PFSK-1 (cell line): ENCODE data around the gene ISG20L2.

ENCODE experiments used
- FOXP2 ChIP-seq: optimal IDR thresholded peaks from 2 replicates; pipeline ENCODE3; 2011; ENCODE audit warnings: borderline replicate concordance, control low read depth, inconsistent platforms; ENCODE audit not compliant: insufficient read depth; ENCODE audit errors: extremely low read length, extremely low read depth
- POLR2AphosphoS5 ChIP-seq: IDR thresholded peaks from 2 replicates; pipeline ENCODE4 v1.6.1; 2012; ENCODE audit warnings: low read depth, mild to moderate bottlenecking, control low read depth, low read length, moderate library complexity
- REST ChIP-seq, 2 experiments: IDR thresholded peaks; 2 replicates each; pipeline versions ENCODE4 v1.6.1 to v1.8.0; 2011 to 2012; ENCODE audit warnings: low read depth in 2 of 2, low read length in 2 of 2, control low read depth in 1 of 2, inconsistent platforms in 1 of 2, mild to moderate bottlenecking in 1 of 2, moderate library complexity in 1 of 2; ENCODE audit not compliant: insufficient read depth in 1 of 2
- SIN3A ChIP-seq: IDR thresholded peaks from 2 replicates; pipeline ENCODE4 v1.6.1; 2012; ENCODE audit warnings: mild to moderate bottlenecking, low read length, moderate library complexity, borderline replicate concordance; ENCODE audit not compliant: insufficient read depth
- TAF1 ChIP-seq: IDR thresholded peaks from 2 replicates; pipeline ENCODE4 v1.6.1; 2012; ENCODE audit warnings: low read length, control low read depth, borderline replicate concordance; ENCODE audit not compliant: insufficient read depth

Gene ISG20L2

DNA sequence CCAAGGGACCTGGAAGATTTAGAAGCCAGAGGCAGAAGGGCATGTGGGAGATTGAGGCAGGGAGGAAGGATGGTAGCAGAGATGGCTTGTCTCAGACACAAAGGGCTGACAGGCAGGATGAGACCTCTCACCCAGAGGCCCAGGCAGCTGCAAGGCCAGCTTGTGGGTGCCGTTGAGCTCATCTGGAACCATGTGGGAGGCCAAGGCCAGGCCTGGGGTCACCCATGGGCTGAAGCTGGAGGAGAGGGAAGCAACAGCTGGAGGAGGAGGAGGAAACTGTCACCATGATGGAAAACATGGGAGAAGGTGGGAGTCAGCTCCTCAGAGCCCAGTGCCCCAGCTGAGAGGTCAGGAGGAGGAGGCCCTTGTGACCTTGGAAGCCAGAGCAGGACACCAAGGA, 29.6 kb downstream of the ISG20L2 start:
- TF ChIP-seq FOXP2: no peak
- TF ChIP-seq REST (IDR thresholded peaks at IDR 0.05; ENCODE audit: insufficient read depth in 1 of 2, low read depth in 2 of 2, low read length in 2 of 2): no peak
- no peak for TF ChIP-seq POLR2AphosphoS5
- no peak for TF ChIP-seq SIN3A
- no peak for TF ChIP-seq TAF1

DNA sequence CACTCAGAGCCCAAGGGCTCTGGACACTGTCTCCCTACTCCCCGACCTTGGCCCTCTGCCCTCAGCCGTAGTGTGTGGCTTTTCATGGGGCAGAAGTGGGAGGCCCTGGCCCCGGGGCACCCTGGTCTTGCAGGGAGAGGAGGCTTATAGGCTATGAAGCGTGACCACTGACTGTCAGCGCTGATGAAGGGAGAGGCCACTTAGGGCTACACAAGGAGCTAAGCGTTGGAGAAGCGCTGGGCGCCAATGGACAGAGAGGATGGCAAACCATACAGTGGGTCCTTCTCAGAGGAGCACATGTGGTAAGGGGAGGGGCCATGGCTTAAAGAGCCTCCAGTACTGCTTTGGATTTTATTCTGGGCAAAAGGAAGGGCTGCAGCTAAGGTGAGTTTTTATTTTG, 31.1 kb downstream of the ISG20L2 start:
- TF ChIP-seq FOXP2 (no peak), POLR2AphosphoS5 (no peak), TAF1 (no peak), REST (IDR thresholded peaks at IDR 0.05; ENCODE audit: insufficient read depth in 1 of 2, low read depth in 2 of 2, low read length in 2 of 2) (no peak), SIN3A (no peak)

DNA sequence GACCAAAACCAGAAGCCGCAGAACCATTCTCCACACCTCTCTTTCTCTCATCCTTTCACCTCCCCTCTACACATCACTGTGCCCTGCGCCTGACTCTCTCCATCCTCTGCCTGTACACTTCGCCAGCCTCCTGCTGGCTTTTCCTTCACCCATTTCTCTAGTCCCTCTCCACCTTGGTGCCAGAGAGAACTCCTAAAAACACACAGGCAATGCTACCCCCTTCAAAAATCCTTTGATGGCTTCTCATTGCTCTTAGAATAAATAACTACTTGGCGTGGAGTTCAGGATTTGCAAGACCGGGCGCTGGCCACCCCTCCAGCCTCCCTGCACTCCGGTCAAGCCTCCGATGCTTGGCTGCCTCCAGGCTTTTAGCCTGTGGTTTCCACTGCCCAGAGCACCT, 31.8 kb downstream of the ISG20L2 start:
- no peak for TF ChIP-seq FOXP2
- TF ChIP-seq POLR2AphosphoS5: no peak
- no peak for TF ChIP-seq REST (IDR thresholded peaks at IDR 0.05; ENCODE audit: insufficient read depth in 1 of 2, low read depth in 2 of 2, low read length in 2 of 2)
- TF ChIP-seq SIN3A: no peak

DNA sequence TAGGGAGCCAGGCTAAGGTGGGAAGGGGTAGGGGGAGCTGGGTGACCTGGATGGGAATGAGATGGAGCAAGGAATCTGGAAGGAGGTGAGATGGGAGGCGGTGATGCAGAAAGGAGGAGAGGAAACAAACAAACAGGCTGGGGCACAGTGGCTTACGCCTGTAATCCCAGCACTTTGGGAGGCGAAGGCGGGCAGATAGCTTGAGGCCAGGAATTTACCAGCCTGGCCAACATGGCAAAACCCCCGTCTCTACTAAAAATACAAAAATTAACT, 33.9 kb downstream of the ISG20L2 start:
- TF ChIP-seq TAF1 (no peak), REST (IDR thresholded peaks at IDR 0.05; ENCODE audit: insufficient read depth in 1 of 2, low read depth in 2 of 2, low read length in 2 of 2) (no peak), SIN3A (no peak), FOXP2 (no peak), POLR2AphosphoS5 (no peak)
